ENCODE measurements around the gene KNDC1. TPM values are rescaled to one million over a fixed set of nuclear protein-coding genes. Genes with fewer than 3 reads are reported as not detected.

The KNDC1 gene
- total RNA-seq, 1 experiment from 2014 or later, result 1.2 TPM

- no peak for TF ChIP-seq CTCF (IDR thresholded peaks at IDR 0.05; ENCODE audit: unreplicated experiment)
- no TSS peak for BruUV-seq (replicated peaks)
- intact Hi-C loops (cut with micrococcal nuclease; ENCODE audit: unreplicated experiment), result no loop called here
- no peaks in the 10 kb centered on the region for H3K27me3 Mint-ChIP-seq (ENCODE audit: unreplicated experiment)
- no peak overlapping the region for H3K27ac Mint-ChIP-seq (ENCODE audit: unreplicated experiment)
- H3K4me3 Mint-ChIP-seq (ENCODE audit: low read depth, unreplicated experiment), result no peak overlapping the region
- CTCF ChIA-PET, result no interaction called here
- no peak for DNase-seq
- H3K36me3 Mint-ChIP-seq (ENCODE audit: insufficient read depth, unreplicated experiment), result peaks cover 15% of the 10 kb centered on the region
- H3K4me1 Mint-ChIP-seq (ENCODE audit: low read depth, unreplicated experiment), result no peaks in the 10 kb centered on the region
- no peaks in the 10 kb centered on the region for H3K9me3 Mint-ChIP-seq (ENCODE audit: low read depth, unreplicated experiment)
Observed at GRCh38 chr10:133270773-133271297, 110.8 kb downstream of the KNDC1 start.

GRCh38 chr10:133271521-133272300 is 111.7 kb downstream of the KNDC1 start:
- Mint-ChIP-seq H3K36me3 (ENCODE audit: insufficient read depth, unreplicated experiment) (peaks cover 22% of the 10 kb centered on the region), H3K27ac (ENCODE audit: unreplicated experiment) (no peak overlapping the region), H3K9me3 (ENCODE audit: low read depth, unreplicated experiment) (no peaks in the 10 kb centered on the region), H3K4me1 (ENCODE audit: low read depth, unreplicated experiment) (no peaks in the 10 kb centered on the region), H3K4me3 (ENCODE audit: low read depth, unreplicated experiment) (no peak overlapping the region), H3K27me3 (ENCODE audit: unreplicated experiment) (no peaks in the 10 kb centered on the region)
- TF ChIP-seq CTCF (IDR thresholded peaks at IDR 0.05; ENCODE audit: unreplicated experiment), result no peak
- CTCF ChIA-PET, result no interaction called here
- intact Hi-C loops (cut with micrococcal nuclease; ENCODE audit: unreplicated experiment), result no loop called here
- BruUV-seq (replicated peaks), result no TSS peak
- DNase-seq, result no peak

- intact Hi-C loops (cut with micrococcal nuclease; ENCODE audit: unreplicated experiment), result no loop called here
- Mint-ChIP-seq H3K9me3 (ENCODE audit: low read depth, unreplicated experiment) (no peaks in the 10 kb centered on the region), H3K4me3 (ENCODE audit: low read depth, unreplicated experiment) (no peak overlapping the region), H3K27me3 (ENCODE audit: unreplicated experiment) (no peaks in the 10 kb centered on the region), H3K27ac (ENCODE audit: unreplicated experiment) (no peak overlapping the region), H3K4me1 (ENCODE audit: low read depth, unreplicated experiment) (no peaks in the 10 kb centered on the region), H3K36me3 (ENCODE audit: insufficient read depth, unreplicated experiment) (peaks cover 24% of the 10 kb centered on the region)
- CTCF ChIA-PET, result no interaction called here
- BruUV-seq (replicated peaks), result no TSS peak
- DNase-seq, result no peak
- no peak for TF ChIP-seq CTCF (IDR thresholded peaks at IDR 0.05; ENCODE audit: unreplicated experiment)
Observed at GRCh38 chr10:133272301-133272963, 112.4 kb downstream of the KNDC1 start.

- DNase-seq, result no peak
- H3K4me3 Mint-ChIP-seq (ENCODE audit: low read depth, unreplicated experiment), result no peak overlapping the region
- TF ChIP-seq CTCF (IDR thresholded peaks at IDR 0.05; ENCODE audit: unreplicated experiment), result no peak
- no peaks in the 10 kb centered on the region for H3K9me3 Mint-ChIP-seq (ENCODE audit: low read depth, unreplicated experiment)
- no peak overlapping the region for H3K27ac Mint-ChIP-seq (ENCODE audit: unreplicated experiment)
- CTCF ChIA-PET, result no interaction called here
- no TSS peak for BruUV-seq (replicated peaks)
- no peaks in the 10 kb centered on the region for H3K27me3 Mint-ChIP-seq (ENCODE audit: unreplicated experiment)
- peaks cover under 1% of the 10 kb centered on the region for H3K4me1 Mint-ChIP-seq (ENCODE audit: low read depth, unreplicated experiment)
- H3K36me3 Mint-ChIP-seq (ENCODE audit: insufficient read depth, unreplicated experiment), result peaks cover 28% of the 10 kb centered on the region
- intact Hi-C loops (cut with micrococcal nuclease; ENCODE audit: unreplicated experiment), result no loop called here
Observed at GRCh38 chr10:133272964-133273420, 113.0 kb downstream of the KNDC1 start.

Data from Calu3 (cell line).